Measurements from ENCODE around the gene PTPRO.

GRCh38 chr12:15443050-15443449, 120.7 kb downstream of the PTPRO start:
- no peak for TF ChIP-seq ELK1 (IDR thresholded peaks at IDR 0.05; ENCODE audit: low read depth, low read length)
- TF ChIP-seq POLR2A (IDR thresholded peaks at IDR 0.05; ENCODE audit: low read depth, low read length): no peak
- no peak for TF ChIP-seq CTCF (IDR thresholded peaks at IDR 0.05 in 2 of 3, conservative IDR thresholded peaks at IDR 0.05 in 1 of 3; ENCODE audit: control insufficient read depth in 2 of 3, extremely low read depth in 1 of 3, insufficient read depth in 1 of 3, low read depth in 3 of 3, low read length in 3 of 3)
- TF ChIP-seq ZNF687 (IDR thresholded peaks at IDR 0.05): no peak
- no peak for TF ChIP-seq EP300 (IDR thresholded peaks at IDR 0.05; ENCODE audit: borderline replicate concordance in 1 of 2, control insufficient read depth in 1 of 2, low read depth in 2 of 2, low read length in 2 of 2)
- no peak for TF ChIP-seq SIN3A (IDR thresholded peaks at IDR 0.05; ENCODE audit: low read depth, low read length)
- TF ChIP-seq REST (IDR thresholded peaks at IDR 0.05; ENCODE audit: low read depth, low read length): no peak

All from GM12878 (cell line).